ENCODE measurements around the gene TIMM44. TPM values are rescaled to one million over a fixed set of nuclear protein-coding genes. Genes with fewer than 3 reads are reported as not detected.

The TIMM44 gene
- total RNA-seq, 1 experiment from 2014 or later, result 57.8 TPM

- Mint-ChIP-seq H3K27me3 (ENCODE audit: unreplicated experiment) (no peaks in the 10 kb centered on the region), H3K4me1 (ENCODE audit: low read depth, unreplicated experiment) (peaks cover 4% of the 10 kb centered on the region), H3K4me3 (ENCODE audit: low read depth, unreplicated experiment) (no peak overlapping the region), H3K27ac (ENCODE audit: unreplicated experiment) (no peak overlapping the region), H3K9me3 (ENCODE audit: low read depth, unreplicated experiment) (no peaks in the 10 kb centered on the region), H3K36me3 (ENCODE audit: insufficient read depth, unreplicated experiment) (peaks cover 24% of the 10 kb centered on the region)
- intact Hi-C loops (cut with micrococcal nuclease; ENCODE audit: unreplicated experiment), result no loop called here
- BruUV-seq (replicated peaks), result no TSS peak
- TF ChIP-seq CTCF (IDR thresholded peaks at IDR 0.05; ENCODE audit: unreplicated experiment), result no peak
- CTCF ChIA-PET, result interaction anchor here (0.6 kb wide), 1 partner anchor 149 kb away, joined by 6 read pairs; no protein-coding TSS in a partner anchor
- no peak for DNase-seq
These were observed 43.6 kb downstream of the TIMM44 start for GRCh38 chr19:7899751-7900378.

GRCh38 chr19:7898967-7899366 lies 44.5 kb downstream of the TIMM44 start:
- Mint-ChIP-seq H3K27ac (ENCODE audit: unreplicated experiment) (no peak overlapping the region), H3K4me1 (ENCODE audit: low read depth, unreplicated experiment) (no peaks in the 10 kb centered on the region), H3K27me3 (ENCODE audit: unreplicated experiment) (no peaks in the 10 kb centered on the region), H3K36me3 (ENCODE audit: insufficient read depth, unreplicated experiment) (peaks cover 16% of the 10 kb centered on the region), H3K4me3 (ENCODE audit: low read depth, unreplicated experiment) (no peak overlapping the region), H3K9me3 (ENCODE audit: low read depth, unreplicated experiment) (no peaks in the 10 kb centered on the region)
- CTCF ChIA-PET, result no interaction called here
- no peak for TF ChIP-seq CTCF (IDR thresholded peaks at IDR 0.05; ENCODE audit: unreplicated experiment)
- intact Hi-C loops (cut with micrococcal nuclease; ENCODE audit: unreplicated experiment), result no loop called here
- DNase-seq, result no peak
- no TSS peak for BruUV-seq (replicated peaks)

- BruUV-seq (replicated peaks), result no TSS peak
- DNase-seq, result no peak
- Mint-ChIP-seq H3K4me3 (ENCODE audit: low read depth, unreplicated experiment) (no peak overlapping the region), H3K27ac (ENCODE audit: unreplicated experiment) (no peak overlapping the region), H3K4me1 (ENCODE audit: low read depth, unreplicated experiment) (no peaks in the 10 kb centered on the region), H3K36me3 (ENCODE audit: insufficient read depth, unreplicated experiment) (peaks cover under 1% of the 10 kb centered on the region), H3K9me3 (ENCODE audit: low read depth, unreplicated experiment) (no peaks in the 10 kb centered on the region), H3K27me3 (ENCODE audit: unreplicated experiment) (no peaks in the 10 kb centered on the region)
- no peak for TF ChIP-seq CTCF (IDR thresholded peaks at IDR 0.05; ENCODE audit: unreplicated experiment)
- CTCF ChIA-PET, result interaction anchor here (0.7 kb wide), 1 partner anchor 46 kb away, joined by 5 read pairs; the partner anchor contains the start of gene TIMM44
- intact Hi-C loops (cut with micrococcal nuclease; ENCODE audit: unreplicated experiment), result no loop called here
These were observed 46.2 kb downstream of the TIMM44 start for GRCh38 chr19:7897292-7897691.

GRCh38 chr19:7895565-7895964 lies 47.9 kb downstream of the TIMM44 start:
- TF ChIP-seq CTCF (IDR thresholded peaks at IDR 0.05; ENCODE audit: unreplicated experiment), result no peak
- H3K9me3 Mint-ChIP-seq (ENCODE audit: low read depth, unreplicated experiment), result no peaks in the 10 kb centered on the region
- H3K27me3 Mint-ChIP-seq (ENCODE audit: unreplicated experiment), result no peaks in the 10 kb centered on the region
- H3K4me3 Mint-ChIP-seq (ENCODE audit: low read depth, unreplicated experiment), result no peak overlapping the region
- no peaks in the 10 kb centered on the region for H3K36me3 Mint-ChIP-seq (ENCODE audit: insufficient read depth, unreplicated experiment)
- H3K4me1 Mint-ChIP-seq (ENCODE audit: low read depth, unreplicated experiment), result no peaks in the 10 kb centered on the region
- CTCF ChIA-PET, result no interaction called here
- no peak for DNase-seq
- intact Hi-C loops (cut with micrococcal nuclease; ENCODE audit: unreplicated experiment), result no loop called here
- H3K27ac Mint-ChIP-seq (ENCODE audit: unreplicated experiment), result no peak overlapping the region
- BruUV-seq (replicated peaks), result no TSS peak

Measured in Calu3 (cell line).